ENCODE data around the gene ATP11A.

Gene ATP11A

GRCh38 chr13:112803422-112803821 lies 113.6 kb downstream of the ATP11A start:
- DNase-seq = no peak

- no peak for DNase-seq
Observed at GRCh38 chr13:112804374-112804773, 114.5 kb downstream of the ATP11A start.

- DNase-seq = no peak
Observed at GRCh38 chr13:112806739-112807652, 117.2 kb downstream of the ATP11A start.

GRCh38 chr13:112807653-112808376 lies 118.0 kb downstream of the ATP11A start:
- DNase-seq = no peak

GRCh38 chr13:112808377-112809140 lies 118.7 kb downstream of the ATP11A start:
- DNase-seq = no peak

GRCh38 chr13:112809332-112810315 lies 119.8 kb downstream of the ATP11A start:
- no peak for DNase-seq

GRCh38 chr13:112810608-112811007 lies 120.8 kb downstream of the ATP11A start:
- DNase-seq = no peak

- no peak for DNase-seq
Observed at GRCh38 chr13:112812306-112813055, 122.6 kb downstream of the ATP11A start.

- no peak for DNase-seq
Observed at GRCh38 chr13:112813552-112813951, 123.7 kb downstream of the ATP11A start.

- no peak for DNase-seq
Observed at GRCh38 chr13:112814905-112815585, 125.2 kb downstream of the ATP11A start.

- DNase-seq = no peak
Observed at GRCh38 chr13:112815871-112816270, 126.0 kb downstream of the ATP11A start.

- DNase-seq = no peak
Observed at GRCh38 chr13:112818040-112818697, 128.3 kb downstream of the ATP11A start.

GRCh38 chr13:112818698-112819045 lies 128.8 kb downstream of the ATP11A start:
- DNase-seq = no peak

- DNase-seq = no peak
Observed at GRCh38 chr13:112819111-112819510, 129.3 kb downstream of the ATP11A start.

- DNase-seq = no peak
Observed at GRCh38 chr13:112819816-112820215, 130.0 kb downstream of the ATP11A start.

GRCh38 chr13:112820318-112820717 lies 130.5 kb downstream of the ATP11A start:
- DNase-seq = no peak

- no peak for DNase-seq
Observed at GRCh38 chr13:112821340-112822055, 131.7 kb downstream of the ATP11A start.

GRCh38 chr13:112822851-112823250 lies 133.0 kb downstream of the ATP11A start:
- DNase-seq = no peak

- no peak for DNase-seq
Observed at GRCh38 chr13:112824429-112824828, 134.6 kb downstream of the ATP11A start.

All from activated CD4-positive, CD25-positive, alpha-beta regulatory T cell (primary cell).